Panc1 (cell line): Measurements from ENCODE around the gene PEX13. TPM values are rescaled to one million over a fixed set of nuclear protein-coding genes. Genes with fewer than 3 reads are reported as not detected.

Experiments used
- ATAC-seq: fragments of 200-7000 bp; cut with Tn5 transposase; 2 replicates; pipeline ENCODE4 v1.9.1; 2020; ENCODE audit warnings: mild to moderate bottlenecking, moderate library complexity
- BruUV-seq: library from RNA; stranded (reverse); fragments of 400-500 nt; replicated peaks from 2 replicates; lab custom pipeline; 2021; lab: Mats Ljungman, UMichigan
- CTCF ChIA-PET: fragments of 300-600 bp; sonication (Branson Sonifier 250); formaldehyde crosslinking; loops from one replicate; lab custom pipeline; 2022; ENCODE audit warnings: antibody characterized with exemption; lab: Charles Lee
- POLR2A ChIA-PET: fragments of 300-600 bp; sonication (Branson Sonifier 250); formaldehyde crosslinking; loops from one replicate; lab custom pipeline; 2022; ENCODE audit warnings: antibody characterized with exemption; lab: Charles Lee
- DNase-seq: peaks from one replicate; pipeline ENCODE4 v3.0.0-alpha.2; 2010; ENCODE audit warnings: low read depth, low spot score
- H3K27ac ChIP-seq: 2 replicates; pipeline ENCODE4 v1.5.1; 2011; ENCODE audit warnings: mild to moderate bottlenecking, low read length, inconsistent platforms
- H3K27me3 ChIP-seq: fragments of 200-500 bp; sonication (Bioruptor generic); 2 replicates; pipeline ENCODE4 v1.6.0; 2014; ENCODE audit warnings: low read length, inconsistent platforms; ENCODE audit not compliant: control insufficient read depth, insufficient read depth
- H3K36me3 ChIP-seq: fragments of 200-500 bp; sonication (Bioruptor generic); 2 replicates; pipeline ENCODE4 v1.5.1; 2014; ENCODE audit warnings: inconsistent platforms, mild to moderate bottlenecking, low read length, moderate library complexity; ENCODE audit not compliant: control insufficient read depth, insufficient read depth
- H3K4me1 ChIP-seq: 2 replicates; pipeline ENCODE4 v1.5.1; 2011; ENCODE audit warnings: inconsistent platforms, mild to moderate bottlenecking, low read length, moderate library complexity; ENCODE audit not compliant: control insufficient read depth, insufficient read depth
- H3K4me3 ChIP-seq, 2 experiments: 2 replicates each; pipeline ENCODE4 v1.5.1; 2011 to 2012; ENCODE audit warnings: low read depth in 2 of 2, low read length in 2 of 2, mild to moderate bottlenecking in 2 of 2, inconsistent platforms in 1 of 2, moderate library complexity in 1 of 2
- H3K9me3 ChIP-seq: fragments of 200-500 bp; sonication (Bioruptor generic); 2 replicates; pipeline ENCODE4 v1.5.1; 2014; ENCODE audit warnings: low read depth, mild to moderate bottlenecking, inconsistent platforms, low read length, moderate library complexity; ENCODE audit not compliant: control insufficient read depth, insufficient read depth
- CTCF ChIP-seq: fragments of 450-650 bp; IDR thresholded peaks from 2 replicates; pipeline ENCODE4 v1.5.1; 2017; ENCODE audit warnings: mild to moderate bottlenecking
- POLR2AphosphoS5 ChIP-seq: IDR thresholded peaks from 2 replicates; pipeline ENCODE4 v1.6.1; 2012; ENCODE audit warnings: mild to moderate bottlenecking, low read depth, low read length, moderate library complexity
- REST ChIP-seq, 2 experiments: IDR thresholded peaks; 2 replicates each; pipeline ENCODE4 v1.6.1; 2011 to 2012; ENCODE audit warnings: low read depth in 2 of 2, control low read depth in 1 of 2, low read length in 1 of 2, mild to moderate bottlenecking in 1 of 2, moderate library complexity in 1 of 2; ENCODE audit not compliant: insufficient read depth in 1 of 2
- SIN3A ChIP-seq: IDR thresholded peaks from 2 replicates; pipeline ENCODE4 v1.6.1; 2012; ENCODE audit warnings: low read depth, mild to moderate bottlenecking, low read length, moderate library complexity, borderline replicate concordance; ENCODE audit not compliant: insufficient read depth
- TCF7L2 ChIP-seq: IDR thresholded peaks from 2 replicates; pipeline ENCODE4 v1.6.1; 2011; ENCODE audit warnings: mild to moderate bottlenecking, low read depth, low read length, inconsistent platforms
- in situ Hi-C: cut with HindIII; loops from 2 replicates; pipeline ENCODE4 v1.10.0; 2016; ENCODE audit warnings: low sequenced_read_pairs, low pct_unique_long_range_greater_than_20kb
- intact Hi-C: fragments of 100-400 bp; cut with micrococcal nuclease; formaldehyde crosslinking; loops from one replicate; pipeline ENCODE4 v1.10.0; 2022; ENCODE audit not compliant: unreplicated experiment
- total RNA-seq: library from RNA; stranded (reverse); gene quantifications from one replicate; pipeline ENCODE4 v1.2.1, GENCODE V29; 2021; ENCODE audit not compliant: unreplicated experiment

The PEX13 gene
- total RNA-seq, 1 experiment from 2014 or later: 24.7 TPM

- no peaks in the 10 kb centered on the region for H3K4me1 ChIP-seq
- no peaks in the 10 kb centered on the region for H3K27me3 ChIP-seq
- no peak overlapping the region for H3K27ac ChIP-seq
- ChIA-PET CTCF (no interaction called here), POLR2A (interaction anchor here (0.5 kb wide), 1 partner anchor 1465 kb away, joined by 3 read pairs; no protein-coding TSS in a partner anchor)
- H3K9me3 ChIP-seq: no peaks in the 10 kb centered on the region
- H3K36me3 ChIP-seq: peaks cover 17% of the 10 kb centered on the region
- intact Hi-C loops: no loop called here
- DNase-seq (no peak), ATAC-seq (no peak)
- no TSS peak for BruUV-seq
- H3K4me3 ChIP-seq: no peak overlapping the region
- in situ Hi-C loops: no loop called here
- TF ChIP-seq REST (IDR thresholded peaks at IDR 0.05; ENCODE audit: insufficient read depth in 1 of 2, low read depth in 2 of 2, low read length in 1 of 2) (no peak), CTCF (no peak), TCF7L2 (no peak), SIN3A (no peak), POLR2AphosphoS5 (no peak)
These were observed 56.6 kb downstream of the PEX13 start for GRCh38 chr2:61074100-61074499.

GRCh38 chr2:61085883-61086282 lies 68.4 kb downstream of the PEX13 start:
- Histone ChIP-seq H3K9me3 (no peaks in the 10 kb centered on the region), H3K36me3 (no peaks in the 10 kb centered on the region), H3K27me3 (no peaks in the 10 kb centered on the region), H3K4me3 (no peak overlapping the region), H3K4me1 (no peaks in the 10 kb centered on the region), H3K27ac (no peak overlapping the region)
- in situ Hi-C loops: no loop called here
- no peak for TF ChIP-seq TCF7L2
- TF ChIP-seq CTCF: no peak
- CTCF ChIA-PET: no interaction called here
- POLR2A ChIA-PET: interaction anchor here (0.5 kb wide), 1 partner anchor 185 kb away, joined by 11 read pairs; no protein-coding TSS in a partner anchor
- DNase-seq (no peak), ATAC-seq (no peak)
- intact Hi-C loops: no loop called here
- BruUV-seq: no TSS peak
